Activated CD8-positive, alpha-beta memory T cell treated with anti-CD3 and anti-CD28 coated beads, Interleukin-2, amount 50 U/mL, for 24 hours (primary cell): ENCODE data around the gene TAF4.
"Not testable (repeated sequence)": the region's sequence is repeated elsewhere in the genome, so short reads cannot be mapped to it uniquely, and the experiment has no call there.

ENCODE experiments used
- DNase-seq: peaks from one replicate; pipeline ENCODE4 v3.0.0-alpha.2; 2020; ENCODE audit errors: extremely low read depth

The TAF4 gene

GRCh38 chr20:62080249-62080990 is 14.7 kb upstream of the TAF4 start:
- no peak for DNase-seq

GRCh38 chr20:62079166-62079565 is 13.5 kb upstream of the TAF4 start:
- DNase-seq = no peak

- DNase-seq = no peak
Observed at GRCh38 chr20:62073323-62073722, 7.6 kb upstream of the TAF4 start.

GRCh38 chr20:62071669-62072430 is 6.2 kb upstream of the TAF4 start:
- DNase-seq = not testable (repeated sequence)

- DNase-seq = no peak
Observed at GRCh38 chr20:62069741-62070216, 4.1 kb upstream of the TAF4 start.

- DNase-seq = no peak
Observed at GRCh38 chr20:62068997-62069396, 3.3 kb upstream of the TAF4 start.

GRCh38 chr20:62067547-62068260 is 2.0 kb upstream of the TAF4 start:
- DNase-seq = no peak

- DNase-seq = no peak
Observed at GRCh38 chr20:62066983-62067433, 1.3 kb upstream of the TAF4 start.

GRCh38 chr20:62066339-62066982 is 780 bp upstream of the TAF4 start:
- no peak for DNase-seq

GRCh38 chr20:62064770-62065673 is 659 bp downstream of the TAF4 start:
- no peak for DNase-seq

GRCh38 chr20:62063981-62064769 is 1.5 kb downstream of the TAF4 start:
- no peak for DNase-seq

GRCh38 chr20:62063315-62063980 is 2.2 kb downstream of the TAF4 start:
- no peak for DNase-seq

- no peak for DNase-seq
Observed at GRCh38 chr20:62062661-62063314, 2.9 kb downstream of the TAF4 start.

- no peak for DNase-seq
Observed at GRCh38 chr20:62061851-62062423, 3.7 kb downstream of the TAF4 start.

- DNase-seq = no peak
Observed at GRCh38 chr20:62060631-62061541, 4.8 kb downstream of the TAF4 start.

GRCh38 chr20:62059920-62060630 is 5.6 kb downstream of the TAF4 start:
- no peak for DNase-seq

- no peak for DNase-seq
Observed at GRCh38 chr20:62059401-62059800, 6.3 kb downstream of the TAF4 start.
